IPS DF 19.7 (cell line): Measurements from ENCODE around the gene TMEM263.
"Not testable (repeated sequence)": the region's sequence is repeated elsewhere in the genome, so short reads cannot be mapped to it uniquely, and the experiment has no call there.

Source experiments
- DNase-seq: peaks from one replicate; pipeline ENCODE4 v3.0.0-alpha.2; 2013; ENCODE audit warnings: low read depth, low spot score

Gene TMEM263

GRCh38 chr12:106986135-106986534, 30.4 kb downstream of the TMEM263 start:
- DNase-seq: no peak

DNA sequence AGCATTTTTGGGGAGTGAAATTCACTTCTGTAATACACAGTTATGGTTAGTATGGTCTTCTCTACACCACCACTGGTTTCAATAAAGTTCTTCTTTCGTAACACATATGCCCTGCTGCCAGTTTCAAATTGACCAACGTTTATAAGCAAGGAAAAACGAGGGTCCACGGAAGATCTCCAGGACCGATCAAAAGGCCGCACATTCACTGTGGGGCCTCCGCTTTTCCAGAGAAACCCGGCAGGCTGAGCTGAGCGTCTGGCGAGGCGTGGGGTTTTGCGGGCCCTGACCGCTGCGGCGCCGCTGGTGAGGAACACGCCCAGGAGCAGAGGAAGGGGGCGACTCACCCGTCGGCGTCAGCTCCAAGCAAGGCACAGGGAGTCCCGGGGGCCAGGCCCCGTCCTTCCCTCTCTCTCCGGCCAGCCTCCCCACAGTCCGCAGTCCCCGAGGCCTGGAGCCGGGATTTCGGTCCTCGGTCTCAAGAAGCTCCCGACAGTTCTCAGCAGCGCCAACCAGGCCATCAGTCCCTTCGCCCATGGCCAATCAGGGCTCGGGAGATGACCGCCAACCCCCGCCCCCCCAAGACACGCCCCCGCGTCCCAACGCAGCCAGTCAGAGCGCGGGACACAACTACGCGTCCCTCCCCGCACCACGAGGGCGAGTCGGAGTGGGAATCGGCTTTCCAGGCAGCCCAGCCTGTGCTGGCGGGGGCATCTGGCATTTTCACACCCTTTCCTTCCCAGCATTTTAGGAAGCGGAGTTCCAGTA, 31.1 kb downstream of the TMEM263 start, which contains the start of gene MTERF2:
TSS of gene MTERF2 (minus strand) at position 522 of the 765 bp plus-strand sequence. CDS start 8,432 bp downstream, outside the sequence.
- DNase-seq: peak; percentile 78

- no peak for DNase-seq
Observed at GRCh38 chr12:106987846-106988245, 32.1 kb downstream of the TMEM263 start.

- no peak for DNase-seq
Observed at GRCh38 chr12:106994579-106995220, 39.0 kb downstream of the TMEM263 start.

GRCh38 chr12:106996102-106996501, 40.4 kb downstream of the TMEM263 start:
- DNase-seq: not testable (repeated sequence)

DNA sequence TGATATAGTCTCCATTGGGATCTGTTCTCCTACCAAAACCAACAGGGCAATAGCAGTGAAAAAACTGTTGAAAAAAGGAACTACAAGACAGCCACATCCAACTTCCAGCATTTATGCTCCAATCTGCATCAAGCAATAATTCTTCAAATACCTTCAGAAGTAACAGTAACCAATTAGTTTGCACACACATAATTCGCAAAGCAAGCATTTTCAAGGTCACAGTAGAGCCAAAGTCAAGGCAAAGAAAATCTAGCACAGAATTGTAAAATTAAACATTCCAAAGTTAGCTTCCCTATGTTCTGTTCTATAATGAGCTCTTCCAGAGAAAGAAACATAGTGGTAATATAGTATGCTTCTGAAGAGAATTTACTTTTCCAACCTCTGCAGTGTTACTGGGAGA, 42.2 kb downstream of the TMEM263 start:
- DNase-seq: no peak

GRCh38 chr12:106999446-106999845, 43.7 kb downstream of the TMEM263 start:
- DNase-seq: no peak

GRCh38 chr12:107002665-107003064, 47.0 kb downstream of the TMEM263 start:
- not testable (repeated sequence) for DNase-seq

- no peak for DNase-seq
Observed at GRCh38 chr12:107007411-107007810, 51.7 kb downstream of the TMEM263 start.

DNA sequence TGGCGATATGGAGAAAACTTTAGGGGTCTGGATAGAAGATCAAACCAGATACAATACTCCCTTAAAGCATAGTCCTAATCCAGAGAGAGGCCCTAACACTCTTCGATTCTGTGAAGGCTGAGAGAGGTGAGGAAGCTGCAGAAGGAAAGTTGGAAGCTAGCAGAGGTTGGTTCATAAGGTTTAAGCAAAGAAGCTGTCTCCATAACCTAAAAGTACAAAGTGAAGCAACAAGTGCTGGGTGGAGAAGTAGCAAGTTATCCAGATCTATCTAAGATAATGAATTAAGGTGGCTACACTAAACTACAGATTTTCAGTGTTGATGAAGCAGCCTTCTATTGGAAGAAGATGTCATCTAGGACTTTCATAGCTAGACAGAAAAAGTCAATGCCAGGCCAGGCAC, 55.8 kb downstream of the TMEM263 start:
- no peak for DNase-seq

- DNase-seq: no peak
Observed at GRCh38 chr12:107012736-107013425, 57.2 kb downstream of the TMEM263 start.

GRCh38 chr12:107014055-107014454, 58.3 kb downstream of the TMEM263 start:
- DNase-seq: peak; percentile 17

- DNase-seq: no peak
Observed at GRCh38 chr12:107017042-107017441, 61.3 kb downstream of the TMEM263 start.

DNA sequence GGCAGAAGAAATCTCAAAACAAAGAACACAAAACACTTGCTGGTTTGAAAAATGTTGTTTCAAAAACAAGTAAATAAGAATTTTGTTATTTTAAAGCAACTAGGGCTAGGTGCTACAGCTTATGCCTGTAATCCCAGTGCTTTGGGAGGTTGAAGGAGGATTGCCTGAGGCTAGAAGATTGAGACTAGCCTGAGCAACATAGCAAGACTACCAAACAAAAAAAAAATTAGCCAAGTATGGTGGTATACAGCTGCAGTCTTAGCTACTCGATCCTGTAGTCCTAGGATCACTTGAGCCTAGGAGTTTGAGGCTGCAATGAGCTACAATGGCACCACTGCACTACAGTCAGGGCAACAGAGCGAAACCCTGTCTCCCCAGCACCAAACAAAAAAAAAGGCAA, 63.8 kb downstream of the TMEM263 start:
- no peak for DNase-seq
